Neural cell (in vitro differentiated cells): ENCODE data around the gene PTMS.
A peak's percentile ranks its signal among the peaks of the same experiment; 100 is the strongest.

ENCODE experiments used
- EP300 ChIP-seq: fragments of 450-650 bp; conservative IDR thresholded peaks from 2 replicates; pipeline ENCODE4 v1.6.1; 2014; ENCODE audit warnings: antibody characterized with exemption, mild to moderate bottlenecking, moderate library complexity; ENCODE audit not compliant: poor library complexity, severe bottlenecking
- EZH2 ChIP-seq: fragments of 200-600, 300-800 bp; shearing (Covaris generic), sonication (generic); IDR thresholded peaks from 2 replicates; pipeline ENCODE4 v1.6.1; 2014; ENCODE audit warnings: antibody characterized with exemption, low read length, borderline replicate concordance, mild to moderate bottlenecking; ENCODE audit not compliant: insufficient read depth, poor library complexity, severe bottlenecking
- MXI1 ChIP-seq: fragments of 450-650 bp; conservative IDR thresholded peaks from 2 replicates; pipeline ENCODE4 v1.6.1; 2014; ENCODE audit warnings: antibody characterized with exemption, mild to moderate bottlenecking; ENCODE audit not compliant: poor library complexity, severe bottlenecking
- POLR2AphosphoS5 ChIP-seq: IDR thresholded peaks from 2 replicates; pipeline ENCODE4 v1.6.1; 2012
- RAD21 ChIP-seq: fragments of 450-650 bp; conservative IDR thresholded peaks from 2 replicates; pipeline ENCODE4 v1.6.1; 2014; ENCODE audit warnings: antibody characterized with exemption, mild to moderate bottlenecking, moderate library complexity
- TF ChIP-seq, protein P1 (sequence below): fragments of 450-650 bp; IDR thresholded peaks from 2 replicates; pipeline ENCODE4 v1.5.1; 2014; ENCODE audit warnings: antibody characterized with exemption, mild to moderate bottlenecking, moderate library complexity; ENCODE audit not compliant: poor library complexity, severe bottlenecking

DNA sequence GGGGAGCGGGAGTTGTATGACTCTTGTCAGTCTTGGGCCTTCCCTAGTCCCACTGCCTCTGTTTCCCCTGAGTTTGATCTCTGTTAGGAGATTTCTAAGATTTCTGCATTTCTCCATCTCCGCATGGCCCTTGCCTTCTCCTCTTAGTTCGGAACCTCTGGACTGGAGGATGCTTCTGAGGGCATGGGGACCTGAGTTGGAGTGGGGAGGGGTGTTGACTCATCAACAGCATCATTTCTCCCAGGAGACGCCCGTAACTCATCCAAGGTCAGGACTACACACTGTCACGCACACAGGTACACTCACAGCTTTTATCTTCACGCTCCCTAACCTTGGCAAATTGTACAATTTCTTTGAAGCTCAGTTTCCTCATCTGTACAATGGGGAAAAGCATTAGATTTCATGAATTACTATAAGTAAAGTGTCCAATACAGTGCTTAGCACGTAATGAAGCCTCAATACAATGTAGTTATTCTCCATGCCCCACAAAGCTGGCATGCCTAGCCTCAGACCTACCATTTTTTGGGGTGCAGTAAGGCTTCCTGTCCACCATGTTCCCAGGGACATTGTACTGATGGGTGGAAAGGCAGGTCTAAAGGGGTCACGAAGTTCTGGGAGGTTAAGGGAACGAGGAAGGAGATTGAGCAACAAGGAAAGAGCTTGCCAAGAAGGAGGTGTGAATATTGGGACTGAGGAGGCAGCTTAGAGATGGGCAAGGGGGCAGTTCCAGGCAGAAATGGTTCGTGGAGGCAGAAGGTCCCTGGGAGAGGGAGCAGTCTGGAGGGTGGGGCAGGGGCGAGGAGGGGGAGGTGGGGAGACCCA, 5.6 kb downstream of the PTMS start:
- TF ChIP-seq EZH2 (no peak), EP300 (no peak), POLR2AphosphoS5 (peak; percentile 26), MXI1 (no peak), RAD21 (no peak)
- TF ChIP-seq, protein P1, sequence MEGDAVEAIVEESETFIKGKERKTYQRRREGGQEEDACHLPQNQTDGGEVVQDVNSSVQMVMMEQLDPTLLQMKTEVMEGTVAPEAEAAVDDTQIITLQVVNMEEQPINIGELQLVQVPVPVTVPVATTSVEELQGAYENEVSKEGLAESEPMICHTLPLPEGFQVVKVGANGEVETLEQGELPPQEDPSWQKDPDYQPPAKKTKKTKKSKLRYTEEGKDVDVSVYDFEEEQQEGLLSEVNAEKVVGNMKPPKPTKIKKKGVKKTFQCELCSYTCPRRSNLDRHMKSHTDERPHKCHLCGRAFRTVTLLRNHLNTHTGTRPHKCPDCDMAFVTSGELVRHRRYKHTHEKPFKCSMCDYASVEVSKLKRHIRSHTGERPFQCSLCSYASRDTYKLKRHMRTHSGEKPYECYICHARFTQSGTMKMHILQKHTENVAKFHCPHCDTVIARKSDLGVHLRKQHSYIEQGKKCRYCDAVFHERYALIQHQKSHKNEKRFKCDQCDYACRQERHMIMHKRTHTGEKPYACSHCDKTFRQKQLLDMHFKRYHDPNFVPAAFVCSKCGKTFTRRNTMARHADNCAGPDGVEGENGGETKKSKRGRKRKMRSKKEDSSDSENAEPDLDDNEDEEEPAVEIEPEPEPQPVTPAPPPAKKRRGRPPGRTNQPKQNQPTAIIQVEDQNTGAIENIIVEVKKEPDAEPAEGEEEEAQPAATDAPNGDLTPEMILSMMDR: no peak
